GM18951 (cell line): ENCODE results near the gene ZNF577.

Source experiments
- POLR2A ChIP-seq: IDR thresholded peaks from 4 replicates; pipeline ENCODE4 v1.6.1; 2011; ENCODE audit warnings: mild to moderate bottlenecking; ENCODE audit not compliant: insufficient read length, insufficient read depth; ENCODE audit errors: extremely low read depth
- in situ Hi-C: fragments of 300-500 bp; cut with MboI; formaldehyde crosslinking; loops from one replicate; pipeline ENCODE4 v1.12.0; 2022; ENCODE audit warnings: low sequenced_read_pairs, mixed read lengths, inconsistent platforms; ENCODE audit not compliant: unreplicated experiment

ZNF577 gene

GRCh38 chr19:51904331-51905165 is 16.8 kb upstream of the ZNF577 start, which contains the start of gene ZNF649:
ZNF649 (minus strand) TSS chr19:51905017; CDS start chr19:51900107, 4,910 bp downstream.
- in situ Hi-C loops = no loop called here

GRCh38 chr19:51903192-51903591 is 15.4 kb upstream of the ZNF577 start:
- in situ Hi-C loops = no loop called here
- no peak for TF ChIP-seq POLR2A

More at GRCh38 chr19:51904331-51905165, 16.8 kb upstream of the ZNF577 start, which contains the start of gene ZNF649:
- peak; percentile 56 for TF ChIP-seq POLR2A

GRCh38 chr19:51901860-51902259 is 14.1 kb upstream of the ZNF577 start:
- no peak for TF ChIP-seq POLR2A
- in situ Hi-C loops = no loop called here

GRCh38 chr19:51891193-51891747 is 3.5 kb upstream of the ZNF577 start:
- in situ Hi-C loops = no loop called here
- TF ChIP-seq POLR2A = no peak

- in situ Hi-C loops = no loop called here
- no peak for TF ChIP-seq POLR2A
Observed at GRCh38 chr19:51889934-51890333, 2.2 kb upstream of the ZNF577 start.

GRCh38 chr19:51884713-51885112 is 3.0 kb downstream of the ZNF577 start:
- in situ Hi-C loops = no loop called here
- TF ChIP-seq POLR2A = no peak

GRCh38 chr19:51882518-51882917 is 5.2 kb downstream of the ZNF577 start:
- in situ Hi-C loops = no loop called here
- TF ChIP-seq POLR2A = no peak

- TF ChIP-seq POLR2A = no peak
- in situ Hi-C loops = no loop called here
Observed at GRCh38 chr19:51873097-51873496, 14.7 kb downstream of the ZNF577 start.

- TF ChIP-seq POLR2A = no peak
- in situ Hi-C loops = no loop called here
Observed at GRCh38 chr19:51861870-51862622, 25.7 kb downstream of the ZNF577 start.

GRCh38 chr19:51837145-51837544 is 50.6 kb downstream of the ZNF577 start:
- in situ Hi-C loops = no loop called here
- TF ChIP-seq POLR2A = no peak

- no peak for TF ChIP-seq POLR2A
- in situ Hi-C loops = no loop called here
Observed at GRCh38 chr19:51830274-51830673, 57.5 kb downstream of the ZNF577 start.

GRCh38 chr19:51824281-51825005 is 63.3 kb downstream of the ZNF577 start:
- no peak for TF ChIP-seq POLR2A
- in situ Hi-C loops = no loop called here

- in situ Hi-C loops = no loop called here
- TF ChIP-seq POLR2A = no peak
Observed at GRCh38 chr19:51822946-51823345, 64.8 kb downstream of the ZNF577 start.

GRCh38 chr19:51822325-51822724 is 65.4 kb downstream of the ZNF577 start:
- in situ Hi-C loops = no loop called here
- no peak for TF ChIP-seq POLR2A
